ENCODE data around the gene TSPAN5.

Gene TSPAN5

DNA sequence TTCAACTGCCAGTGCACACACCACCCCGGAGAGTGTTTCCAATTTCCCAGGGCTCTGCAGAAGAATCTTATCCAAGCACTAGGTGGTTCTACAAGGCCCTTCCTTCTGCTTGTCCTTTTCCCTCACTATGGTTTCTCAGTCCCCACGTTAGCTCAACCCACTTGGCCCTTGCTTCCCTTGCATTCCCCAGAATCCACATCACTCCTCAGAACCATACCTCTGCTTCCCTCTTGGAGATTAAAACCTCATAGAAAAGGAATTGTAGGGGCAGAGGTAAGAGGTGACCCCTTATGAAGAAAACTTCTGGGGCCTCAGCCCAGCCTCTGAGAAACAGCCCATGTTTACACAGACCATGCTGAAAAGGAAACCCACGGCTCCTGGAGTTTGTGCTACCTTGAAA, 42.4 kb downstream of the TSPAN5 start:
- Histone ChIP-seq H3K27ac (ENCODE audit: low read depth, low read length) (no peak overlapping the region), H3K9ac (ENCODE audit: low read length) (no peak overlapping the region), H3K4me1 (ENCODE audit: control insufficient read depth, insufficient read depth, low read length) (peaks cover 37% of the 10 kb centered on the region), H3K27me3 (ENCODE audit: control insufficient read depth, insufficient read depth, low read length) (no peaks in the 10 kb centered on the region), H3K9me3 (ENCODE audit: control insufficient read depth, insufficient read depth, low read depth, low read length) (no peaks in the 10 kb centered on the region), H3K36me3 (ENCODE audit: control insufficient read depth, insufficient read depth, low read length) (no peaks in the 10 kb centered on the region), H3K4me3 (ENCODE audit: low read depth, low read length) (no peak overlapping the region)

DNA sequence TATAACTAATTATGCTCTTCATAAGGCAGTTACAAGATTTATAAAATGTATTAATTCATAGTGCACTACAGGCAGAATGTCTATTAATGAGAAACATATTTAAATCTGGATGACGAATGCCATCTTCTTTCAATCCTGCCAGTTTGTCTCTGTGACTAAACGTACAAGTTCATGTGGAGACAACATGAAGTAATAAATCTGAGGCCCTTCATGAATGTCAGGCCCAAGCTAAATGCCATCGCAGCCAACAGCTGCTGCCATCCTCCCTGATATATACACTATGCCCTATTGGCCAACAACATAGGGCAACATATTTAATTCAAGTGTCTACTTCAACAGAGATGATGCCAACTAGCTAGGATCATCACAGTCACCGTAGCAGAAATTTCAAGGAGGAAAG, 43.7 kb downstream of the TSPAN5 start:
- Histone ChIP-seq H3K4me1 (ENCODE audit: control insufficient read depth, insufficient read depth, low read length) (peaks cover 35% of the 10 kb centered on the region), H3K9me3 (ENCODE audit: control insufficient read depth, insufficient read depth, low read depth, low read length) (no peaks in the 10 kb centered on the region), H3K27me3 (ENCODE audit: control insufficient read depth, insufficient read depth, low read length) (no peaks in the 10 kb centered on the region), H3K9ac (ENCODE audit: low read length) (no peak overlapping the region), H3K27ac (ENCODE audit: low read depth, low read length) (no peak overlapping the region), H3K36me3 (ENCODE audit: control insufficient read depth, insufficient read depth, low read length) (no peaks in the 10 kb centered on the region), H3K4me3 (ENCODE audit: low read depth, low read length) (no peak overlapping the region)

DNA sequence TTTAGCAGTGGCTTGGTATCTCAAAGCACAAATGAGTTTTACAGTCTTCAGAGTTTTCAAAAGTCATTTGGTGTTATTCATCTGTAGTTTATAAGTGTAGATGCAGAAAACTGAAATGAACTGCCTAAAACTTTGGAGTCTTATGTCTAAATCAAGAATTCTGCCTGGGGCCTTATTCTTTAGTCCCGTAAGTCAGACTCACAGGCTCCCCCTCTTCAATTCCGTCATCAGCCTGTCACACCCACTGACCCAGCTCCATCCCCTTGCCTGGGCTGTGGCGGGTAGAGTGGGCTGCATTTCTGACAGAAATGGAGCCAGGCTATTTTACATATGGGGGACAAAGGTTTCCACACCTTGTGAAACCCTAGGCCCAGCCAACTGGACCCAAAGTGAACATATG, 44.3 kb downstream of the TSPAN5 start:
- no peak overlapping the region for H3K9ac ChIP-seq (ENCODE audit: low read length)
- no peaks in the 10 kb centered on the region for H3K27me3 ChIP-seq (ENCODE audit: control insufficient read depth, insufficient read depth, low read length)
- H3K4me3 ChIP-seq (ENCODE audit: low read depth, low read length) = no peak overlapping the region
- no peaks in the 10 kb centered on the region for H3K9me3 ChIP-seq (ENCODE audit: control insufficient read depth, insufficient read depth, low read depth, low read length)
- H3K27ac ChIP-seq (ENCODE audit: low read depth, low read length) = no peak overlapping the region
- peaks cover 41% of the 10 kb centered on the region for H3K4me1 ChIP-seq (ENCODE audit: control insufficient read depth, insufficient read depth, low read length)
- no peaks in the 10 kb centered on the region for H3K36me3 ChIP-seq (ENCODE audit: control insufficient read depth, insufficient read depth, low read length)

DNA sequence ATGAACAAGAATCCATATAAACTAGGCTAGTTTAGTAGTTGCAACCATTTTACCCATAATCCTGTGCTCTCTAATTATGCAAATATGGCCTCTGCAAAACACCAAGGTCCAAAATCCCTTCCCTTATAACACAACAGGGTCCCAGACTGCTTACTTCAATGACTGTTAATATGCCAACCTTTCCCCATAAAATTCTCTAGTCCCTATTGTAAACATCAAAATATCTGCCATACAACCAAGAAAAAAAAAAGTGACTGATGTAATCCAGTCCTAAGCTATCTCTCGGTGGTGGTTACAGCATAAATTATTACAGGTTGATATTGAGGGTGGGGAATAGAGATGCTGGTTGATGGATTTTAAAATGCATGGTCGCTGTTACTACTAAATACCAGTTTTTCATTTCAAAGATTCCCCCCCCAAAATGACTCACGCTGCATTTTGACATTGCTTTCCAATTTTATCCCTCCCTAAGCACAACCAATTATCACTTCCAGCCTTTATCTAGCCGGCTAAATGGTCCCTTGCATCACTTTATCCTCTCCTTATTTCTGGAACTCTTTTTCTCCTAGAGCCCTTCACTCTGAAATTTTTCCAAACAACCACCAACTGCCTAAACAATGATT, 44.8 kb downstream of the TSPAN5 start:
- no peak overlapping the region for H3K27ac ChIP-seq (ENCODE audit: low read depth, low read length)

DNA sequence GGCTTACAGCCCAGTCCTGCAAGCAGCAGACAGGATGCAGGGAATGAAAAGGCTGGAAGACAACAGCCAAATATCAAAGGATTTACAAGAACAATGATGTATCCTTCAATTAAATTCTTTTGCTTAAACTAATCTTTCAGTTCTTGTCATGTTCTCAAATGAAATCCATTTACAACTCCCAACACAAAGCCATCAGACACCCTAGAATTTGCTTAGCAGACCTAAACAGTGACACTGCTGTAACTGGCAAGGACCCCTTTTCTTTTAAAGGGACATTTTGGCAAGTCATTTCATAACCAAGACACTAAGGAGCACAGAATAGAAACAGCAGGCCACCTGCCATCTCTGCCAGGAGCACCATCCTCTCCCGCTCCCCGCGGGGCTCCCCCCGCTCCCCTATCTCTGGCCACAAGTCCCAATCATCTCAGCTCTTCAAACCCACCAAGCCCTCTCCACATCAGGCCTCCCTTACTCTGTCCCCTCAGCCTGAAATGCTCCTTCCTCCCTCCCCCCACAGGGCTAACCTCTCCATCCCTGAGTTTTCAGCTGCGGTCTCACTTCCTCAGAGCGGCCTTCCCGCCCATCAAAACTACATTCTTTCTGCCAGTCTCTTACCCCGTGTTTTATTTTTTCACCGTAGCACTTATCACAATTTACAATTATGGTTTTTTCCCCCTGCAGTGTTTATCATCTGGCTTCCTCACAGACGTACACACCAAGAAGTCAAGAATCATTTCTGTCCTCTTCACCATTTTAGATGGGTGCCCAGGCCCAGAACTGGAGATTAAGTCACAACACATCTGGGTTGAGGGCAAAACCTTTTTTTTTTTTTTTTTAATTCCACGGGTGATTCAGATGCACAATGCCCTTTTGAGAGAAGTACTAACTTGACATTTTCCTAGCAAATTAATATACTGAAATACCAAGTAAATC, 45.8 kb downstream of the TSPAN5 start:
- Histone ChIP-seq H3K4me3 (ENCODE audit: low read depth, low read length) (no peak overlapping the region), H3K9me3 (ENCODE audit: control insufficient read depth, insufficient read depth, low read depth, low read length) (no peaks in the 10 kb centered on the region), H3K9ac (ENCODE audit: low read length) (no peak overlapping the region), H3K27me3 (ENCODE audit: control insufficient read depth, insufficient read depth, low read length) (no peaks in the 10 kb centered on the region), H3K36me3 (ENCODE audit: control insufficient read depth, insufficient read depth, low read length) (no peaks in the 10 kb centered on the region), H3K27ac (ENCODE audit: low read depth, low read length) (no peak overlapping the region), H3K4me1 (ENCODE audit: control insufficient read depth, insufficient read depth, low read length) (peaks cover 45% of the 10 kb centered on the region)

More for the DNA sequence above, 44.8 kb downstream of the TSPAN5 start:
- Histone ChIP-seq H3K4me3 (ENCODE audit: low read depth, low read length) (no peak overlapping the region), H3K9me3 (ENCODE audit: control insufficient read depth, insufficient read depth, low read depth, low read length) (no peaks in the 10 kb centered on the region), H3K36me3 (ENCODE audit: control insufficient read depth, insufficient read depth, low read length) (no peaks in the 10 kb centered on the region), H3K4me1 (ENCODE audit: control insufficient read depth, insufficient read depth, low read length) (peaks cover 45% of the 10 kb centered on the region), H3K27me3 (ENCODE audit: control insufficient read depth, insufficient read depth, low read length) (no peaks in the 10 kb centered on the region), H3K9ac (ENCODE audit: low read length) (no peak overlapping the region)

DNA sequence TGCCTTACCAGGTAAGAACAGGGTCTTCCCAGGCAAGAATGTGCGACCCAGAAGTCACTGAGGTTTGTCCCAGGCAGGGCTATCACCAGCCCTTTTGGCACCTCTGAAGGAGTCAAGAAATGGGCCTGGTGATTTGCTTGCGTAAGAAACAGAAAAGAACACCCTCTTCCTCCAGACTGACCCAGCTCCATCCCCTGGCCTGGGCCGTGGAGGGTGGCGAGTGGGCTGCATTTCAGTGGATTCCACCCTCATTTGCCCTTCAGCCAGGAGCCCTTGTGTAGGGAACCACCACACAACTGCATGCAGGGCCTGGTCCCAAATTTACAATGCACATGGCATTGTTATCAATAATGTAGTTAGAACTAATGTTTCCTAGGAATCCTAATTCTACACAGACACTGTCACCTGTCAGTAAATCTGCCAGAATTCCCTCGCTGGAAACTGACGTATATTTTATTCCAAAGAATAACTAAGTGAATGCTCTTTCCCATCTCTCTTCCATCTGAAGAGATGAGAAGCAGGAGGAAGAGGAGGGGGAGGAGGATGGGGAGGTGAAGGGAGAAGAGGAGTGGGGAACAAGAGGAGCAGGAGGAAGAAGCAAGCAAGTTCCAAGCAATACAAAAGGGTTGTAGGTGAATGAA, 46.6 kb downstream of the TSPAN5 start:
- H3K9ac ChIP-seq (ENCODE audit: low read length) = no peak overlapping the region
- no peaks in the 10 kb centered on the region for H3K9me3 ChIP-seq (ENCODE audit: control insufficient read depth, insufficient read depth, low read depth, low read length)
- H3K36me3 ChIP-seq (ENCODE audit: control insufficient read depth, insufficient read depth, low read length) = no peaks in the 10 kb centered on the region
- peaks cover 50% of the 10 kb centered on the region for H3K4me1 ChIP-seq (ENCODE audit: control insufficient read depth, insufficient read depth, low read length)
- no peak overlapping the region for H3K27ac ChIP-seq (ENCODE audit: low read depth, low read length)
- no peak overlapping the region for H3K4me3 ChIP-seq (ENCODE audit: low read depth, low read length)
- no peaks in the 10 kb centered on the region for H3K27me3 ChIP-seq (ENCODE audit: control insufficient read depth, insufficient read depth, low read length)

DNA sequence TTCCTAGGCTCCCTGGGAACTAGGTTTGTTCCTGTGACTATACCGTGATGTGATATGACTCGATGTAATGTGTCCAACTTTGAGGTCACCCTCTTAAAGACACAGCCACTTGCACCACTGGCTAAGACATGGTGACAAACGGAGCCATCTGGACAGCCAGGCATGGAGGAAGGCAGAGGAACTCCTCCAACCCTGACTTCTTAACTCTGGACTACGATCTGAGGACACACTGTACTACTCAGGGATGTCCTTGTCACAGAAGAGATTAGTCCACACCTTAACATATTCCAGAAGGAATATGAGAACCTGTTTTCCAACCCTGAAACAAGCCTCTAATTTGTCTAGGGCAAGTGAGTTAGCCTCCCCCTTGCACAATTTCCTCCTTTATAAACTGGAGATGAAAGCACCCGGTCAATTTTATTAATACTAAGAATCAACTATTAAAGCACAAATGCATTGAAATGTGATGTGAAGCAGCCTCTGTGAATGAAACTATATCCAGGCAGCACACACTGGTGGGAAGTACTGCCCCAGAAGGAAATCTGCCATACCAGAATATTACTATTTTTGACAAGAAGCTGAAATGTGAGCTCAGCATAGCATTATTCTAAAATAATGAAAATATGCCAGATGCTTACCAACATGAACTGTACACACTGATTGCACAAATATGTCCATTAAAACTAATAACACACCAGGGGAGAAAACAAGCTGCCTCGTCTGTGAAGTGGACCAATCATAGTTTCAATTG, 47.3 kb downstream of the TSPAN5 start:
- H3K4me3 ChIP-seq (ENCODE audit: low read depth, low read length) = no peak overlapping the region
- H3K27ac ChIP-seq (ENCODE audit: low read depth, low read length) = no peak overlapping the region
- no peaks in the 10 kb centered on the region for H3K27me3 ChIP-seq (ENCODE audit: control insufficient read depth, insufficient read depth, low read length)
- no peak overlapping the region for H3K9ac ChIP-seq (ENCODE audit: low read length)
- no peaks in the 10 kb centered on the region for H3K36me3 ChIP-seq (ENCODE audit: control insufficient read depth, insufficient read depth, low read length)
- no peaks in the 10 kb centered on the region for H3K9me3 ChIP-seq (ENCODE audit: control insufficient read depth, insufficient read depth, low read depth, low read length)
- peaks cover 54% of the 10 kb centered on the region for H3K4me1 ChIP-seq (ENCODE audit: control insufficient read depth, insufficient read depth, low read length)

DNA sequence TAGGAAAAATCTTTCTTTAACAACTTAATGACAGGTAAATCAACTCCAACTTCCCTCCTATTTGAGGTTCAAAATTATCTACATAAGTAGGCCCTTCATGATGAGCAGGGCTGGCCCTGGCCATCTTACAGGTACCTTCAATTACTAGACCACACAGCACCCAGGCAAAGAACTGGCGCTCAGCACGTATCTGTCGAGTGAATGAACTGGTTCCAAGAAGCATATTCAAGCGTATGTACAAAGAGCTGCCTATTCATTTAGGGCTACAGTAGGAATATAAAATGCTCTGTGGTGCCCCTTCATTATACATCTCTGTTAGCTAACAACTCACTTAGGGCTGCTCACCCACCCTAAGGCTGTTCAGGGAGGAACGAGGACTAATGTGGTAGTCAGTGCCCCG, 48.0 kb downstream of the TSPAN5 start:
- no peak overlapping the region for H3K9ac ChIP-seq (ENCODE audit: low read length)
- H3K27me3 ChIP-seq (ENCODE audit: control insufficient read depth, insufficient read depth, low read length) = no peaks in the 10 kb centered on the region
- H3K27ac ChIP-seq (ENCODE audit: low read depth, low read length) = no peak overlapping the region
- no peaks in the 10 kb centered on the region for H3K9me3 ChIP-seq (ENCODE audit: control insufficient read depth, insufficient read depth, low read depth, low read length)
- H3K4me1 ChIP-seq (ENCODE audit: control insufficient read depth, insufficient read depth, low read length) = peaks cover 59% of the 10 kb centered on the region
- H3K36me3 ChIP-seq (ENCODE audit: control insufficient read depth, insufficient read depth, low read length) = no peaks in the 10 kb centered on the region
- H3K4me3 ChIP-seq (ENCODE audit: low read depth, low read length) = no peak overlapping the region

DNA sequence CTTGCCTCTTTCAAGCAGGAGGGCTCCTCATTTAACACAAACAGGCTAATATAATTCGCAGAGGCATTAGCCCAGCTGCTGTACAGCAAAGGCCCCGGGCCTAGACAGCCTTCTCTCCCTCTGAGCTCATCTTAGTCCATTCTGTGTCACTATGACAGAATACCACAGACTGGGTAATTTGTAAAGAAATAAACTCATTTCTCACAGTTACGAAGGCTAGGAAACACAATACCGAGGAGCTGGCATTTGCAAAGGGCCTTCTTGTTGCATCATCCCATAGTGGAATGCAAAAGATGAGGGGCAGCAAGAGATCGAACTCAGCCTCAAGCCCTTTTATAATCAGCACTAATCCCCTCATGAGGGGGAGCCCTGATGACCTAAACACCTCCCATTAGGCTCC, 48.5 kb downstream of the TSPAN5 start:
- H3K4me1 ChIP-seq (ENCODE audit: control insufficient read depth, insufficient read depth, low read length) = peaks cover 59% of the 10 kb centered on the region
- no peaks in the 10 kb centered on the region for H3K36me3 ChIP-seq (ENCODE audit: control insufficient read depth, insufficient read depth, low read length)
- H3K27ac ChIP-seq (ENCODE audit: low read depth, low read length) = no peak overlapping the region
- H3K9me3 ChIP-seq (ENCODE audit: control insufficient read depth, insufficient read depth, low read depth, low read length) = no peaks in the 10 kb centered on the region
- H3K27me3 ChIP-seq (ENCODE audit: control insufficient read depth, insufficient read depth, low read length) = no peaks in the 10 kb centered on the region
- H3K4me3 ChIP-seq (ENCODE audit: low read depth, low read length) = no peak overlapping the region
- H3K9ac ChIP-seq (ENCODE audit: low read length) = peak overlapping the region; percentile 21

DNA sequence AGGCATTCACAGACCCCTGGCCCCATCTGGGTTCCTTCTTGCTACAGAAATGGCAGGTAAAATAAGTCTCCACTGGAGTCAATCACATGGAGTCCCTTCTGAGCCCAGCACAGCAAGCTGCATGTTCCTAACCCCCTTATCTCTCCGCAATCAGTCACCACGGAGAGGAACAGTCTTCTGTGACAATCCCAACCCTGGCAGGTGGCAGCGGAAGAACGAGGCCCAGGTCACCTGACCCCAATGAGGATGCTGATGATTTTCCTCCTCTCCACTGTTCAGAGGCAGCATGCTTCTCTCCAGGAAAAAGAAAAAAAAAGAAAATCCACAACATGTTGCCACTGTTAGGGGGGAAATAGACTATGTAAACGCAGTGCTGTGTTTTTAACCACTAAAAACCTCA, 50.1 kb downstream of the TSPAN5 start:
- Histone ChIP-seq H3K9me3 (ENCODE audit: control insufficient read depth, insufficient read depth, low read depth, low read length) (no peaks in the 10 kb centered on the region), H3K4me1 (ENCODE audit: control insufficient read depth, insufficient read depth, low read length) (peaks cover 57% of the 10 kb centered on the region), H3K4me3 (ENCODE audit: low read depth, low read length) (no peak overlapping the region), H3K27me3 (ENCODE audit: control insufficient read depth, insufficient read depth, low read length) (no peaks in the 10 kb centered on the region), H3K36me3 (ENCODE audit: control insufficient read depth, insufficient read depth, low read length) (no peaks in the 10 kb centered on the region), H3K27ac (ENCODE audit: low read depth, low read length) (no peak overlapping the region), H3K9ac (ENCODE audit: low read length) (no peak overlapping the region)
